ENCODE results near the gene CCDC88B.
"Not testable (repeated sequence)": the region's sequence is repeated elsewhere in the genome, so short reads cannot be mapped to it uniquely, and the experiment has no call there.

Gene CCDC88B

GRCh38 chr11:64306876-64307622 lies 33.0 kb upstream of the CCDC88B start:
- peak overlapping the region; percentile 88 for H3K9ac ChIP-seq (ENCODE audit: low read depth, low read length, poor library complexity, severe bottlenecking)
- peaks cover 21% of the 10 kb centered on the region for H4K20me1 ChIP-seq (ENCODE audit: insufficient read depth, low read length, poor library complexity, severe bottlenecking)
- TF ChIP-seq EZH2phosphoT487 (IDR thresholded peaks at IDR 0.05; ENCODE audit: borderline replicate concordance), result no peak
- no peak for TF ChIP-seq CTCF (conservative IDR thresholded peaks at IDR 0.05; ENCODE audit: low read length)
- peaks cover 18% of the 10 kb centered on the region for H3K4me1 ChIP-seq (ENCODE audit: insufficient read depth, low read length, poor library complexity, severe bottlenecking)
- H3K9me2 ChIP-seq (replicated peaks; ENCODE audit: low read depth, low read length), result no peaks in the 10 kb centered on the region
- peaks cover 34% of the 10 kb centered on the region for H3K79me2 ChIP-seq (ENCODE audit: insufficient read depth, low read length)
- H3F3A ChIP-seq (ENCODE audit: low read depth), result 0 out of 2 replicates have a peak, but pooled peaks cover 3% of the 10 kb centered on the region
- no peaks in the 10 kb centered on the region for H3K9me3 ChIP-seq (ENCODE audit: insufficient read depth, low read depth, low read length)
- no peaks in the 10 kb centered on the region for H3K36me3 ChIP-seq (ENCODE audit: insufficient read depth, low read length)
- peak overlapping the region; percentile 96 for H3K4me3 ChIP-seq (ENCODE audit: low read length, poor library complexity, severe bottlenecking)
- peak overlapping the region; percentile 93 for H3K4me2 ChIP-seq (ENCODE audit: low read depth, low read length, poor library complexity, severe bottlenecking)
- no peak overlapping the region for H2AFZ ChIP-seq (ENCODE audit: low read length)
- no peaks in the 10 kb centered on the region for H3K27me3 ChIP-seq (ENCODE audit: insufficient read depth, low read length, poor library complexity, severe bottlenecking)

- Histone ChIP-seq H3K4me2 (ENCODE audit: low read depth, low read length, poor library complexity, severe bottlenecking) (peak overlapping the region; percentile 93), H3K4me3 (ENCODE audit: low read length, poor library complexity, severe bottlenecking) (peak overlapping the region; percentile 96), H3K4me1 (ENCODE audit: insufficient read depth, low read length, poor library complexity, severe bottlenecking) (peaks cover 18% of the 10 kb centered on the region), H4K20me1 (ENCODE audit: insufficient read depth, low read length, poor library complexity, severe bottlenecking) (peaks cover 21% of the 10 kb centered on the region), H3K79me2 (ENCODE audit: insufficient read depth, low read length) (peaks cover 37% of the 10 kb centered on the region)
- not testable (repeated sequence) for H3K27me3 ChIP-seq (ENCODE audit: insufficient read depth, low read length, poor library complexity, severe bottlenecking); H3K9ac ChIP-seq (ENCODE audit: low read depth, low read length, poor library complexity, severe bottlenecking); H2AFZ ChIP-seq (ENCODE audit: low read length); H3K36me3 ChIP-seq (ENCODE audit: insufficient read depth, low read length); H3K9me2 ChIP-seq (replicated peaks; ENCODE audit: low read depth, low read length); H3F3A ChIP-seq (ENCODE audit: low read depth); H3K9me3 ChIP-seq (ENCODE audit: insufficient read depth, low read depth, low read length)
These were observed 32.2 kb upstream of the CCDC88B start for GRCh38 chr11:64307795-64308194.

GRCh38 chr11:64312947-64313346 lies 27.1 kb upstream of the CCDC88B start:
- Histone ChIP-seq H4K20me1 (ENCODE audit: insufficient read depth, low read length, poor library complexity, severe bottlenecking) (peaks cover 12% of the 10 kb centered on the region), H3K9ac (ENCODE audit: low read depth, low read length, poor library complexity, severe bottlenecking) (no peak overlapping the region), H3K4me1 (ENCODE audit: insufficient read depth, low read length, poor library complexity, severe bottlenecking) (no peaks in the 10 kb centered on the region), H3K9me3 (ENCODE audit: insufficient read depth, low read depth, low read length) (no peaks in the 10 kb centered on the region), H2AFZ (ENCODE audit: low read length) (no peak overlapping the region), H3K36me3 (ENCODE audit: insufficient read depth, low read length) (peaks cover 7% of the 10 kb centered on the region; the same call in 1 of the 2 replicates), H3K9me2 (replicated peaks; ENCODE audit: low read depth, low read length) (no peaks in the 10 kb centered on the region), H3K4me2 (ENCODE audit: low read depth, low read length, poor library complexity, severe bottlenecking) (no peak overlapping the region), H3K4me3 (ENCODE audit: low read length, poor library complexity, severe bottlenecking) (no peak overlapping the region), H3K27me3 (ENCODE audit: insufficient read depth, low read length, poor library complexity, severe bottlenecking) (no peaks in the 10 kb centered on the region), H3K79me2 (ENCODE audit: insufficient read depth, low read length) (peaks cover 38% of the 10 kb centered on the region), H3F3A (ENCODE audit: low read depth) (peaks cover 7% of the 10 kb centered on the region; the same call in 1 of the 2 replicates)
- TF ChIP-seq CTCF (conservative IDR thresholded peaks at IDR 0.05; ENCODE audit: low read length) (no peak), EZH2phosphoT487 (IDR thresholded peaks at IDR 0.05; ENCODE audit: borderline replicate concordance) (no peak)
